Measurements from ENCODE around the gene ANOS1. TPM values are rescaled to one million over a fixed set of nuclear protein-coding genes. Genes with fewer than 3 reads are reported as not detected.

The ANOS1 gene
- total RNA-seq, 1 donor from 2014 or later, result 19.9 TPM

DNA sequence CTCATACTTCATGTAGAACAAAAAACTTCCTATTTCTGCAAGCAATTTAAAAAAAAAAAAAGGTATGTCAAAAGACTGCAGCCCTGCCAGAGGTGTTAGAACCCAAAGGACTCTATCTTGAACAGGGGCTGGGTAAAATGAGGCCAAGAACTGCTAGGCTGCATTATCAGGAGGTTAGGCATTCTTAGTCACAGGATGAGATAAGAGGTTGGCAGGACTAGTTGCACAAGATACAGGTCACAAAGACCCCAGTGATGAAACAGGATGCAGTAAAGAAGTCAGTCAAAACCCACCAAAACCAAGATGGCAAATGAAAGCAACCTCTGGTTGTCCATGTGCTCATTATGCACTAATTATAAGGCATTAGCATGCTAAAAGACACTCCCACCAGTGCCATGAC is 104.1 kb downstream of the ANOS1 start:
- Mint-ChIP-seq H3K9me3 (peaks cover 6% of the 10 kb centered on the region), H3K27ac (no peak overlapping the region), H3K27me3 (no peaks in the 10 kb centered on the region), H3K4me1 (ENCODE audit: unreplicated experiment) (no peaks in the 10 kb centered on the region), H3K36me3 (peaks cover 1% of the 10 kb centered on the region), H3K4me3 (no peak overlapping the region)
- no peak for DNase-seq (ENCODE audit: extremely low spot score, unreplicated experiment)
- TF ChIP-seq, protein P1, sequence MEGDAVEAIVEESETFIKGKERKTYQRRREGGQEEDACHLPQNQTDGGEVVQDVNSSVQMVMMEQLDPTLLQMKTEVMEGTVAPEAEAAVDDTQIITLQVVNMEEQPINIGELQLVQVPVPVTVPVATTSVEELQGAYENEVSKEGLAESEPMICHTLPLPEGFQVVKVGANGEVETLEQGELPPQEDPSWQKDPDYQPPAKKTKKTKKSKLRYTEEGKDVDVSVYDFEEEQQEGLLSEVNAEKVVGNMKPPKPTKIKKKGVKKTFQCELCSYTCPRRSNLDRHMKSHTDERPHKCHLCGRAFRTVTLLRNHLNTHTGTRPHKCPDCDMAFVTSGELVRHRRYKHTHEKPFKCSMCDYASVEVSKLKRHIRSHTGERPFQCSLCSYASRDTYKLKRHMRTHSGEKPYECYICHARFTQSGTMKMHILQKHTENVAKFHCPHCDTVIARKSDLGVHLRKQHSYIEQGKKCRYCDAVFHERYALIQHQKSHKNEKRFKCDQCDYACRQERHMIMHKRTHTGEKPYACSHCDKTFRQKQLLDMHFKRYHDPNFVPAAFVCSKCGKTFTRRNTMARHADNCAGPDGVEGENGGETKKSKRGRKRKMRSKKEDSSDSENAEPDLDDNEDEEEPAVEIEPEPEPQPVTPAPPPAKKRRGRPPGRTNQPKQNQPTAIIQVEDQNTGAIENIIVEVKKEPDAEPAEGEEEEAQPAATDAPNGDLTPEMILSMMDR (conservative IDR thresholded peaks at IDR 0.05), result no peak

DNA sequence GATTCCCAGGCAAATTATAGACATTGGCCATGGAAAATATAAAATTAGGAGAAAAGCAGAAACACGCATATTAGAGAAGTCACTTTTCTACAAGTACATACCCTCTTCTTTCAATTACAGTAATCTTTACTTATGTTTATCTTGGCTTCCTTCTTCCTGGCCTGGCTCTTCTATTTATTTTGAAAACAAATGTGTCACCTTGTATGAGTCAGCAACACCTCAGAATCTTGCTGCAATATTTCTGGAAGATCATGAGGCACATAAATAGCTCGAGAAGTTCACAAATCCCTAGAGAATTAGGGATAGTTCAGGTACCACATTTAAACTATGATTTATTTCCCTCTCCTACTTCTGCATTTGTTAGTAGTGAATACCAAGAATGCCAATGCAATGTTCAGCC is 124.6 kb downstream of the ANOS1 start:
- DNase-seq (ENCODE audit: extremely low spot score, unreplicated experiment), result no peak
- Mint-ChIP-seq H3K27me3 (no peaks in the 10 kb centered on the region), H3K4me1 (ENCODE audit: unreplicated experiment) (peaks cover 7% of the 10 kb centered on the region), H3K27ac (no peak overlapping the region), H3K9me3 (no peaks in the 10 kb centered on the region), H3K36me3 (no peaks in the 10 kb centered on the region), H3K4me3 (no peak overlapping the region)
- TF ChIP-seq, protein P1 (conservative IDR thresholded peaks at IDR 0.05), result no peak

DNA sequence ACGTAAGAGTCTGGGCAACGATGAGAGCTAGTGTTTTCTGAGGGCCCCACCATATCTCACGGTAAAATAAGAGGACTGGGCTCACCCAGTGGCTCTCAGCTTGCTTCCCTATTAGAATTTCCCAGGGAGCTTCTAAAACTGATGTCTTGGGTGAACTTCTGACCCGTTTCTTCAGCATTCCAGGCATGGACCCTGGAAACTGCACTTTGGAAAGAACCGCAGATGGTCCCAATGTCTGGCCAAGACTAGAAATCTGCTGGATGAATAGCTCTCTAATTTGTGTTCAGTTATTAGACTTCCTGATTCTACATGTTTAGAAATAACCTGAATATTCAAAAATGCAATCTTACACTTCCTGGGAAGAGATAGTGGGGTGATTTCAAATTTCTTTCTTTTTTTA is 127.8 kb downstream of the ANOS1 start:
- Mint-ChIP-seq H3K27ac (no peak overlapping the region), H3K4me1 (ENCODE audit: unreplicated experiment) (peaks cover 7% of the 10 kb centered on the region), H3K9me3 (no peaks in the 10 kb centered on the region), H3K27me3 (no peaks in the 10 kb centered on the region), H3K36me3 (no peaks in the 10 kb centered on the region), H3K4me3 (no peak overlapping the region)
- no peak for DNase-seq (ENCODE audit: extremely low spot score, unreplicated experiment)
- TF ChIP-seq, protein P1 (conservative IDR thresholded peaks at IDR 0.05), result no peak

- Mint-ChIP-seq H3K9me3 (peaks cover 5% of the 10 kb centered on the region), H3K27me3 (no peaks in the 10 kb centered on the region), H3K4me3 (no peak overlapping the region), H3K27ac (no peak overlapping the region), H3K36me3 (peaks cover 5% of the 10 kb centered on the region), H3K4me1 (ENCODE audit: unreplicated experiment) (peaks cover 23% of the 10 kb centered on the region)
- DNase-seq (ENCODE audit: extremely low spot score, unreplicated experiment), result no peak
- TF ChIP-seq, protein P1 (conservative IDR thresholded peaks at IDR 0.05), result no peak
These were observed 140.4 kb downstream of the ANOS1 start for GRCh38 chrX:8591501-8591900.

DNA sequence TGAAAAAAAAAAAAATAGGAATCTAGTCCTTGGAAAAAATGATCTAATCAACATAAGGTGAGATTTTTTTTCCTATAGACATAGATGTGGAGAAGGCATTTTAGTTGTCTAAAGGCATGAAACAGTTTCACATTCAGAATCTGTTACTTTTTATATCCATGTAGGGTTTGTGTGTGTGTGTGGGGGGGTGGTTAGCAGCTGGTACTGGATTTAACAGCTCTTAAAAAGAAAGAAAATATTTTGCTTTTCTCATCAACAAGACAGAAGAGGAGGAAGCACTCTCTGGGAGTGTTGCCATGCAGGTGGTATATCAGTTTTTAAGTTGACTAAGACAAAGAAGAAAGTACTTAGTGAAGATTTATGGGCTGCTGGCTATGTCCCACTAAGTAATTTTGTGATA is 145.0 kb downstream of the ANOS1 start:
- no peak for DNase-seq (ENCODE audit: extremely low spot score, unreplicated experiment)
- H3K4me3 Mint-ChIP-seq, result no peak overlapping the region

More for the DNA sequence above, 145.0 kb downstream of the ANOS1 start:
- Mint-ChIP-seq H3K4me1 (ENCODE audit: unreplicated experiment) (peaks cover 29% of the 10 kb centered on the region), H3K27ac (no peak overlapping the region), H3K9me3 (peaks cover 5% of the 10 kb centered on the region), H3K36me3 (peaks cover 5% of the 10 kb centered on the region), H3K27me3 (no peaks in the 10 kb centered on the region)
- TF ChIP-seq, protein P1 (conservative IDR thresholded peaks at IDR 0.05), result no peak
